Suprapubic skin (tissue), 4 donors: Measurements from ENCODE around the gene FOXRED1. TPM values are rescaled to one million over a fixed set of nuclear protein-coding genes. Genes with fewer than 3 reads are reported as not detected.

ENCODE experiments used
- DNase-seq, 2 donors: peaks; one replicate each; pipeline ENCODE4 v3.0.0-alpha.2; 2019; ENCODE audit warnings: low spot score in 2 of 2
- H3K27ac ChIP-seq: fragments of 200-600 bp; sonication (generic); one replicate; pipeline ENCODE4 v1.5.1; 2019
- H3K27me3 ChIP-seq: fragments of 200-600 bp; sonication (generic); one replicate; pipeline ENCODE4 v1.5.1; 2019
- H3K36me3 ChIP-seq: fragments of 200-600 bp; sonication (generic); one replicate; pipeline ENCODE4 v1.5.1; 2019
- H3K4me1 ChIP-seq: fragments of 200-600 bp; sonication (generic); one replicate; pipeline ENCODE4 v1.5.1; 2019
- H3K4me3 ChIP-seq: fragments of 200-600 bp; sonication (generic); one replicate; pipeline ENCODE4 v1.5.1; 2019; ENCODE audit warnings: mild to moderate bottlenecking
- H3K9me3 ChIP-seq: fragments of 200-600 bp; sonication (generic); one replicate; pipeline ENCODE4 v1.5.1; 2019
- CTCF ChIP-seq, 2 donors: fragments of 200-600 bp in 1 of 2; fragments of 450-650 bp in 1 of 2; sonication (generic) in 1 of 2; IDR thresholded peaks; one replicate each; pipeline ENCODE4 v1.5.1; 2016 to 2019; ENCODE audit warnings: antibody characterized with exemption in 2 of 2, mild to moderate bottlenecking in 1 of 2, moderate library complexity in 1 of 2
- EP300 ChIP-seq: sonication (generic); formaldehyde crosslinking; IDR thresholded peaks from one replicate; pipeline ENCODE4 v1.6.1; 2017; ENCODE audit warnings: antibody characterized with exemption
- POLR2A ChIP-seq, 2 donors: fragments of 450-650 bp; IDR thresholded peaks; one replicate each; pipeline ENCODE4 v1.6.1; 2017; ENCODE audit warnings: antibody characterized with exemption in 2 of 2, mild to moderate bottlenecking in 2 of 2, moderate library complexity in 2 of 2
- POLR2AphosphoS5 ChIP-seq, 3 donors: sonication (generic); formaldehyde crosslinking; IDR thresholded peaks; one replicate each; pipeline ENCODE4 v1.6.1; 2017; ENCODE audit warnings: antibody characterized with exemption in 3 of 3
- WGBS: methylation state at CpG from one replicate; pipeline ENCODE4 v1.1.5; 2018; 5-methylcytosine and 5-hydroxymethylcytosine counted together
- total RNA-seq, 4 donors: library from RNA; depleted of rRNA; stranded (reverse); fragments of >200 nt; gene quantifications; one replicate each; pipeline ENCODE4 v1.1.0, GENCODE V29; 2016

The FOXRED1 gene
- total RNA-seq = 10 to 100 TPM in 3 of 4 donors, 1 to 10 TPM in 1; 7.7 to 22.9 (median 18.9) TPM

- peak within 1 kb of the TSS; percentile 90 for H3K27ac ChIP-seq
- no peaks in the 10 kb centered on the region for H3K27me3 ChIP-seq
- TF ChIP-seq EP300 (peak; percentile 62), POLR2A (IDR thresholded peaks at IDR 0.05) (peak; percentile 71 to 79), POLR2AphosphoS5 (IDR thresholded peaks at IDR 0.05) (peak; percentile 39 to 93 (median 76)), CTCF (IDR thresholded peaks at IDR 0.05) (no peak)
- peaks cover 22% of the 10 kb centered on the region for H3K4me1 ChIP-seq
- peak; percentile 100 for DNase-seq
- H3K4me3 ChIP-seq = peak within 1 kb of the TSS; percentile 69
- no peaks in the 10 kb centered on the region for H3K9me3 ChIP-seq
- under 1% methylated on average over 34 of the region's 64 CpGs for WGBS
- H3K36me3 ChIP-seq = peaks cover 35% of the 10 kb centered on the region
Measured at GRCh38 chr11:126268708-126269579, at the start of gene FOXRED1, which contains the start of gene SRPRA. FOXRED1 (plus strand) TSS chr11:126269154; CDS start chr11:126269207, 53 bp downstream. SRPRA (minus strand) TSS chr11:126268895; CDS start chr11:126268804, 91 bp downstream.

- Histone ChIP-seq H3K27ac (no peak overlapping the region), H3K27me3 (no peaks in the 10 kb centered on the region), H3K4me3 (no peak overlapping the region), H3K9me3 (no peaks in the 10 kb centered on the region), H3K4me1 (peaks cover 5% of the 10 kb centered on the region), H3K36me3 (no peaks in the 10 kb centered on the region)
- no peak for DNase-seq
- 64% methylated on average over 4 of the region's 4 CpGs for WGBS
- no peak for TF ChIP-seq POLR2AphosphoS5 (IDR thresholded peaks at IDR 0.05)
- no peak for TF ChIP-seq CTCF (IDR thresholded peaks at IDR 0.05)
- TF ChIP-seq POLR2A (IDR thresholded peaks at IDR 0.05) = no peak
- TF ChIP-seq EP300 = no peak
Measured at GRCh38 chr11:126219547-126219946, 49.4 kb upstream of the FOXRED1 start.

GRCh38 chr11:126224647-126225294, 44.2 kb upstream of the FOXRED1 start:
- H3K36me3 ChIP-seq = peaks cover 3% of the 10 kb centered on the region
- WGBS = 68% methylated on average over 6 of the region's 6 CpGs
- no peaks in the 10 kb centered on the region for H3K9me3 ChIP-seq
- peaks cover 9% of the 10 kb centered on the region for H3K4me1 ChIP-seq
- no peaks in the 10 kb centered on the region for H3K27me3 ChIP-seq
- no peak overlapping the region for H3K27ac ChIP-seq
- DNase-seq = no peak
- no peak overlapping the region for H3K4me3 ChIP-seq
- TF ChIP-seq EP300 (no peak), POLR2AphosphoS5 (IDR thresholded peaks at IDR 0.05) (no peak), CTCF (IDR thresholded peaks at IDR 0.05) (no peak), POLR2A (IDR thresholded peaks at IDR 0.05) (no peak)

GRCh38 chr11:126225295-126225665, 43.7 kb upstream of the FOXRED1 start:
- WGBS = 62% methylated on average over 2 of the region's 2 CpGs
- Histone ChIP-seq H3K36me3 (peaks cover 5% of the 10 kb centered on the region), H3K27me3 (no peaks in the 10 kb centered on the region), H3K9me3 (no peaks in the 10 kb centered on the region), H3K4me1 (peaks cover 9% of the 10 kb centered on the region), H3K4me3 (no peak overlapping the region), H3K27ac (no peak overlapping the region)
- no peak for DNase-seq
- TF ChIP-seq CTCF (IDR thresholded peaks at IDR 0.05) (no peak), POLR2A (IDR thresholded peaks at IDR 0.05) (no peak), EP300 (no peak), POLR2AphosphoS5 (IDR thresholded peaks at IDR 0.05) (no peak)
